Fibroblast of villous mesenchyme (primary cell): Measurements from ENCODE around the gene ANKRD22. TPM values are rescaled to one million over a fixed set of nuclear protein-coding genes. Genes with fewer than 3 reads are reported as not detected.

Experiments
- DNase-seq: peaks from one replicate; pipeline ENCODE4 v3.0.0-alpha.2; 2010; ENCODE audit warnings: low read depth
- H3K4me3 ChIP-seq: 2 replicates; pipeline ENCODE4 v1.5.1; 2011; ENCODE audit warnings: low read depth, mild to moderate bottlenecking, low read length
- CTCF ChIP-seq: IDR thresholded peaks from 2 replicates; pipeline ENCODE4 v1.5.1; 2012; ENCODE audit warnings: low read depth, mild to moderate bottlenecking, low read length; ENCODE audit not compliant: insufficient read depth
- total RNA-seq: library from RNA; depleted of rRNA; stranded (reverse); fragments of >200 nt; gene quantifications from 2 replicates; pipeline ENCODE4 v1.2.3, GENCODE V29; 2012

The ANKRD22 gene
- total RNA-seq, 1 donor, result not detected

DNA sequence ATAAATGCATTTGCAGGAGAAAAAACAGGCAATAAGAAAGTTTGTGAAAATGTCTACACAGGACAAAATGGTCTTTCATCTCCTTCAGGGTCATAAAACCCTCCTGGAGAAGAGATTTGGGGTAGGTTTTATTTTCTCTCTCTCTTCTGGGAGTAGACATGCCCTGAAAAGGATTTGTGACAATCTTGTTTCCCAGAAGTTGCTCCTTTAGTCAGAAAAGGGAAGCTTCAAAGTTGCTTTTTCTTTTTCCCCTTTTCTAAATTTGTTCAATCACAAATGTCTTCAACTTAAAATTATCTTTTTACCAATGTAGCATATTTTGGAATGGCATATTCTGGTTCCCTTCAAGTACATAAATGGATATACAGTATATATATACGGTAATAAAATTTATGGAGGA lies 9.4 kb upstream of the ANKRD22 start:
- no peak for DNase-seq
- no peak overlapping the region for H3K4me3 ChIP-seq
- TF ChIP-seq CTCF, result no peak

DNA sequence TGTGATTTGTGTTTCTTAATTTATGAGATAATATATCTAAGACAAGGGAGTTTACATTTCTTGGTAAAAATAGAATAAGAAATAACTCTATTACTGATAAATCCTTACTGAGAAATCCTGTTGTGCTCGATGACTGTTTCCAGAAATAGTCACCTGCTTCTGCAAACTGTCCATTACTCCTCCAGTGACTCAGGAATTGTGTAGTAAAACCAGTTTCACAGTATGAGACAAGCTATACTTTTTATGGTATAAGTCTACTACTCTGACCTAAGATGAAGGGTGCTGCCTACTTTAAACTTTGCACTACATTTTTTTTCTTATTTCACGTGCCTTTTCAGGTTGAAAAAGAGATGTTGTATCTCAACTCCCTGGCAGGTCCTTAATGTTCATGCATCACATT lies 6.8 kb upstream of the ANKRD22 start:
- no peak for TF ChIP-seq CTCF
- DNase-seq, result no peak
- no peak overlapping the region for H3K4me3 ChIP-seq

GRCh38 chr10:88857831-88858230 lies 6.2 kb upstream of the ANKRD22 start:
- no peak overlapping the region for H3K4me3 ChIP-seq
- TF ChIP-seq CTCF, result no peak
- no peak for DNase-seq

GRCh38 chr10:88854684-88855083 lies 3.0 kb upstream of the ANKRD22 start:
- no peak for TF ChIP-seq CTCF
- no peak for DNase-seq
- no peak overlapping the region for H3K4me3 ChIP-seq

GRCh38 chr10:88853155-88853881 lies 1.7 kb upstream of the ANKRD22 start:
- TF ChIP-seq CTCF, result no peak
- H3K4me3 ChIP-seq, result no peak overlapping the region
- no peak for DNase-seq

DNA sequence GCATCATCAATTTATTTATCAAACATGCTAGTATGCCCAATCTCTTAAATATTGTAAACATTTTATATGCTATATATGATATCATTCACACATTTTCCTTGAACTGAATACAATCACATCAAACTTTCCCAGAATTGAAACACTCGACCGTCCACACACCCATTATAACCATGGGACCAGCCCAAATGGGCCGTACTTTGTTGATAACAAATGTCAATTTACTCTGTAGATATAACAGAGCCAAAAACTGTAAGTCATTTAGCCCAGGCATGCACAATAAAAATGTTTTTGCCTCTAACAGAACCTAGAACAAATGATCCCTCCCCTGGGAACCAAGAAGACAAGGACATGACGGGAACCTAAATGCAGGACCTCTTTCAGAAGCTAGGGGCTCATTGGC lies 683 bp upstream of the ANKRD22 start:
- DNase-seq, result no peak
- no peak for TF ChIP-seq CTCF
- no peak overlapping the region for H3K4me3 ChIP-seq

- TF ChIP-seq CTCF, result no peak
- H3K4me3 ChIP-seq, result no peak overlapping the region
- no peak for DNase-seq
Observed at GRCh38 chr10:88850712-88851111, 932 bp downstream of the ANKRD22 start.
